Endometrium (tissue), 2 donors: ENCODE measurements around the gene LRIG1.

Experiments used
- FAIRE-seq: peaks from 2 replicates; lab custom pipeline; 2012; peaks lifted over from hg19 to GRCh38; lab: Jason Lieb, UNC
- donor health status: control.
- donor health status: control.

Gene LRIG1

GRCh38 chr3:66443118-66443803, 57.6 kb downstream of the LRIG1 start:
- FAIRE-seq: no peak

DNA sequence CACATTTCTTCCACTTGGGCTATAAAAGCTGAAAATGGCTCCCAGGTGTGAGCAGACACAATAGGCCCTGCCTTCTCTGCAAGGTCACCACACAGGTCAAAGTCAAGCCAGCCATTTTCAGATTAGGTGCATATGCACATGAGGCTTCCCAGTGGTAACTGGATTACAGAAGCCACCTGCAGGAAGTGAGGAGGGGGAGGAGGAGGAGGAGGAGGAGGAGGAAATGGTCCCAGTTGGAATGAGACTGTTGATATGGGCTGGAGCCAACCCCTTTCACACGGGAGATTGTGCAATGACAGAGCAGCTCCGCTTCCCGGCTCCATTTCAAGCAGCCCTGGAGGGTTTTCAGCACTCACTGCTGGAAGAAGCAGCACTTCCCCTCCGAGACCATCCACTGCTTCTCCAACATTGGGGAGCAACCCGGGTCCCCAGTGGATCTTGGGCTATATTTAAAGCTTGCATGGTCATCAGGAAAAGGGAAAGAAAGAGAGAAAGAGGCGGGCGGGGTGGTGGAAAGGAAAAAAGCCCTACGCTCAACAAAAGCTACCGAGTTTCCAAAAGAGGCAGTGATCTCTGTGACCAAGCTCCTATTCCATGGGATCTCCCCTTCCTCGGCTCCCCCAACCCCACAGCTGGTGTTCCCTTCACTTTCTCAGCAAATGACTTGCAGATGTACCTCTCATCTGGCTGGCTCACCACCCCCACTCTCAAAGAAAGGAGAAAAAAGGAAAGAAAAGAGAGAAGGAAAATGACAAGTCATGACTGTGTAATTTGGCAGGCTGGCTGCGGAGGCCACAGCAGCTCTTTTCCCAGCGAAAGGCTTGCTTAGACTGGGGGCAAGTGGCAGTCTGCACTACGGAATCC, 58.3 kb downstream of the LRIG1 start:
- no peak for FAIRE-seq

DNA sequence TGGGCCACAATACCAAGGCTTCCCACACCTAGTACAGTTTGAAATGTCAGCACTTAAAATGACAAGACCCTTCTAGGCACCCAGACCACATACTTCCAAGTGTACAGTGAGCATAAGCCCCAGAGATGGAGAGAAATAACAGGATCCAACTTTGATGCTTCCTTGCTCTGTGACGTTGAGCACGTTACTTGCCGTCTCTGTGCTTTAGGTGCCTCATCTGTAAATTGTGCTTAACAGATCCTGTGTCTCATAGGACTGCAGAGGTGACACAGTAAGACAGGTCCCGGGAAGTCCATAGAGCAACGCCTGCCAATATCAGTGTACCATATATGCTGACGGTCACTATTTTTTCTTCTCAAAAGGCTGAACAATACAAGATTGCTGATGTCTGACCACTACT, 59.1 kb downstream of the LRIG1 start:
- FAIRE-seq: no peak

- no peak for FAIRE-seq
These were observed 59.7 kb downstream of the LRIG1 start for GRCh38 chr3:66441129-66441528.

GRCh38 chr3:66439666-66440344, 61.0 kb downstream of the LRIG1 start:
- FAIRE-seq: no peak

DNA sequence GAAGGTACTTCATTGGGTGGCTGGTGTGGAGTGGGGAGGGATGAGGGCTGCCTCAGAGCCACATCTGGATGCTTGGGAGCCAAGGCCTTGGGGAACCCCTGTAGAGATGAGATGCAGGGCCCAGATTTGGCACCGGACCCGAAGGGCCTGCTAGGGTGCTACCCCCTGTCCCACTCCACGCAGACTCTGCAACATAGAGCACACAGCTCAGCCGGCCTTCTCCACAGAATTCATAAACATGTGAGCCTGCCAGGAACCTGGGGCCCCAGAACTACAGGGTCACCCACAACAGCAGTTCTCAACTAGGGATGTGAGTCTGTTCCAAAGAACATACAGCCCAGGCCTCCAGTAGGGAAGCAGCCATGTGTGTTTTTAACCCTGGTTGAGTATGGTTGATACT, 62.8 kb downstream of the LRIG1 start:
- no peak for FAIRE-seq

DNA sequence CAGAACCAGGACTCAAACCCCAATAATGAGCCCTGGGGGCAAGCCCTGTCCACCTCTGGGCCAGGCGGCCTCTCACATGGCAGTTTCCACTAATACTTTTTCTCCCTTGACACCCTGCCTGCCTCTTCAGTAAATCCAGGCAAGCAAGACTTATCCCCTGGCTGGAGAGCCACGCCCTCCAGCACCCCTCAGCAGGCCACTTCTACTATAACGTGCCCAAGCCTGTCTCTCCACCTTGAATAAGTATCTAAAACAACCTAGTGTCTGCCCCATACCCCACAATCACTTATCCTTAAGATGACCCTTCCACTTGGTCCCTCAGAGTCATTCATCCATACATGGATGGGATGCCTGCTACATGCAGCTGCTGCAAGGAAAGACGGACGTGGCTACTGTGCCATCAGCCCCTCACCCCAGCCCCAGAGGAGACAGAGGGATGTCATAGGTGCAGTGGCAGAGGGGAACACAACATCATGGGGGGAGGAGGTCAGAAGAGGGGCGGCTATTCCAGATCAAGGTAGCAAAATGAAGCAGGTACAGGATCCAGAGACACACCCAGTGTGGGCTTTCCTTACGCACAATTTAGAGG, 63.4 kb downstream of the LRIG1 start:
- no peak for FAIRE-seq

DNA sequence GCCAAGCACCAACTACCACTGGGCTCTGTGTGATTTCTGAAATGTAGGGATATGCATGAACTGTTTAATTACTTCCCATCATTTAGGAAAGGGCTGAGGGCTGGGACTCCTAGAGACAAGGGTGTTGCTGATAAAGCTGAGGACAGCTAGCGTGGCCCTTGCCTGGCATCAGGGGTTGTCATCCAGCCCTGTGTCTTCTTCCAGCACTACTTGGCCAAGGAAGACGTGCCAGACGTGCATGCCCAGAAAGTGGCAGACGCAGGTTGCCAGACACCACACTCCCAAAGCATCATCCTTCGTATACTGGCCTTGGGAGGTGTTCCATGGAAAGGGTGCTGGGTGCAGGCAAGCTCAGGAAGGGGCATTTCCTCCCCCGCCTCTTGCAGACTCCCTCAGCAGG, 64.8 kb downstream of the LRIG1 start:
- no peak for FAIRE-seq

- peak; percentile 15 for FAIRE-seq
These were observed 66.1 kb downstream of the LRIG1 start for GRCh38 chr3:66434726-66435125.

- FAIRE-seq: no peak
These were observed 67.4 kb downstream of the LRIG1 start for GRCh38 chr3:66433522-66433782.

GRCh38 chr3:66432767-66433521, 67.9 kb downstream of the LRIG1 start:
- FAIRE-seq: no peak

- no peak for FAIRE-seq
These were observed 68.6 kb downstream of the LRIG1 start for GRCh38 chr3:66432041-66432766.

GRCh38 chr3:66431494-66431893, 69.3 kb downstream of the LRIG1 start:
- FAIRE-seq: no peak

- FAIRE-seq: no peak
These were observed 69.9 kb downstream of the LRIG1 start for GRCh38 chr3:66430876-66431275.

DNA sequence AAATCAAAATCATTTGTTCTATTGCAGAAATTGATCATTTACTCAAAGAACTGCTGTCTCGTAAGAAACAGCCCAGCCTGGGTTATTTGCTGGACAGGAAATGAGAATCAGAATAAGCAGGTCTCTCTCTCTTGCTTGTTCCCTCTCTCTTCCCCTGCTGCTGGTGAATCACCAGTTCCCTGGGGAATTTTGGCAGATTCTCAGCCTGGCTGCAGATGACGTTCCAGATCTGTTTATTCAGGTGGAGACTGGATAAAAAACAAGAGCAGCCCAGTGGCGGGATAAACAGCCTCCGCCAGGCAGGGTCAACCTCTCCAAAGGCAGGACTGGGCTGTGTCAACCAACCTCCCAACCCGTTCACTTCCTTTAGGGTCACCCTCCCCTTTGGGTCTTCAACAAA, 72.1 kb downstream of the LRIG1 start:
- FAIRE-seq: peak; percentile 72

- no peak for FAIRE-seq
These were observed 72.8 kb downstream of the LRIG1 start for GRCh38 chr3:66427951-66428474.

- no peak for FAIRE-seq
These were observed 73.5 kb downstream of the LRIG1 start for GRCh38 chr3:66427352-66427751.

DNA sequence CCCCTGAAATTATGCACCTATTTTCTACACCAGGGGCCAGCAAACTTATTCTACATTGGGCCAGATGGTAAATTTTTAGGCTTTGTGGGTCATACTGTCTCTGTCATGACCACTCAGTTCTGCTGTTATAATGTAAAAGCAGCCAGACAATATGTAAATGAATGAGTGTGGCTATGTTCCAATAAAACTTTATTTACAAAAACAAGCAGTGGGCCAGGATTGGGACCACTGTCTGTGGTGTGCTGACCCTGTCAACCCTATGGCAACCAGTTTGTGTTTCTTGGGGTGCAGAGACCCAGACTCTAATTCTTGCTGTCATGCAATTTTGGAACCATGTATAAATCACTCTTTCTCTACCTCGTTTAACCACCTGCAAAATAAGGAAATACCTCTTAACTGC, 74.7 kb downstream of the LRIG1 start:
- FAIRE-seq: no peak

DNA sequence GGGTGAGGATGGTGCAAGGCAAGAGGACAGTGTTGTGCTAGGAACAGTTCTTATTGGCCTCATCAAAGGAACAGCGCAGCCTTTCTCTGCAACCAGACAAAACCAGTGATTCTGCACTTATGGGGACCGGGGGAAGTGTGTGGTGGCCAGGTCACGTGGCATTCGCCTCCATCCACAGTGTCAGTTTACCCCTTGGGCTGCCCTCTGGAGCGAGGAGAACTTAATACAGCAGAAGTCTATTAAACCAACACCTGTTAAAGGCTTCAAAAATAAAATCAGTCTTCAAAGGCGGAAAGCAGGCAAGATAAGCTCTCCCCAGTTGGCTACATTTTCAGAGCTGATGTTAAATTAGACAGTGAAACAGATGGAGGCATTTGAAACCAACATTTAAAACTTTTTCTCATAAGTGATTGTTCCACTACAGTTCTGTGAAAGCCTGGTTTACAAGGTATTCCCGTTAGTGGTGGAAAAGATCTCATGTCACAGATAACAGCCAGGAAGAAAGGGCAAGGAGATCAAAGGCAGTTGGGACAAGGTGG, 75.2 kb downstream of the LRIG1 start:
- FAIRE-seq: no peak

DNA sequence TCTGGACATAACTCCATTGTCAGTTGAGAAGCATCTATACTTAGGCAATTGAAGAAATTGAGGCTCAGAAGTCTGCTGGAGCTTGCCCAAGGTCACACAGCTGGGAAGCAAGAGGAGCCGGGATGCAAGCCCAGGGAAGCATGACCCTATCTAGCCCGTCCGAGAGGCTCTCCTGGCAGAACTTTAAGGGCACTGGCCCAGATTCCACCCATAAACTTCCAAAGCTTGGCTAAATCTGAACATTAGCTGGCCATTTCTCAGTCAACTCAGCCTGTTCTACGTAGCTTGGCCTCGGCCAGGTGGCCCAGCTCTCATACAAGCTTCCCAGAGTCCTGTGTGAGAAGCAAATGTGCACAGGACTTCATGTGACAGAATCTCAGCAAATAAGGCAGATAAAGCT, 75.8 kb downstream of the LRIG1 start:
- no peak for FAIRE-seq

DNA sequence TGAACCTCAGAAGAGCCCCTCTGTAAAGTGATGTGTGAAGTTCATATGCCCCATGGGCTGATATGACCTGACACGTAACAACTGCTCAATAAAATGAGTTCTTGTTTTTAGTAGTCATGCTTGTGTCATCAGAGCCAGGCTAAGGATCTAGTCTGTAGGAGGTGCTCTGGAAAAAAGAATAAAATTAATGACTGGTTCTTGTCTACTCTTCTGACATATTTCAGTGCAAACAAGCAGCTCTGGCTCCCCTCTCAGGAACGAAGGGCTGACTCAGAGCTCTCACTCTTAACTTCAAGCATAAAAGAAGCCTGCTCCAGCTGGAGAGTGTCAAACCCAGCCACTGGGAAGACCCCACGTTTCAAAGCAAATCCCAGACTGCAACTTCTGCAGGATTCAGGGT, 77.0 kb downstream of the LRIG1 start:
- FAIRE-seq: no peak
